Measurements from ENCODE around the gene PARP4. TPM values are rescaled to one million over a fixed set of nuclear protein-coding genes. Genes with fewer than 3 reads are reported as not detected.
"Not testable (repeated sequence)": the region's sequence is repeated elsewhere in the genome, so short reads cannot be mapped to it uniquely, and the experiment has no call there.

PARP4 gene
- total RNA-seq, 3 donors from 2014 or later (not counting 1 experiment from before 2014, with no cell fraction given) = 83.5 to 90.1 (median 84.0) TPM

- H3K27ac Mint-ChIP-seq; DNase-seq; H3K27me3 ChIP-seq (ENCODE audit: control insufficient read depth, insufficient read depth, low read length); H3K4me3 ChIP-seq (ENCODE audit: low read length); H3K9me3 Mint-ChIP-seq; H3K4me1 Mint-ChIP-seq; H3K27me3 Mint-ChIP-seq (ENCODE audit: low read depth in 2 of 2); H3K9me3 ChIP-seq (ENCODE audit: control insufficient read depth, insufficient read depth, low read length); H3K4me1 ChIP-seq (ENCODE audit: control insufficient read depth, insufficient read depth, low read length); intact Hi-C loops (cut with micrococcal nuclease); H3K27ac ChIP-seq (ENCODE audit: low read length); H3K4me3 Mint-ChIP-seq; ATAC-seq: not testable (repeated sequence)
- H3K36me3 Mint-ChIP-seq = peaks cover 35% of the 10 kb centered on the region
- peaks cover 77% of the 10 kb centered on the region for H3K36me3 ChIP-seq (ENCODE audit: control insufficient read depth, insufficient read depth, low read length)
- 100% methylated on average over 3 of the region's 3 CpGs for WGBS (ENCODE audit: insufficient coverage)
Measured at GRCh38 chr13:24486017-24486657, 26.4 kb downstream of the PARP4 start.

- no peak overlapping the region for H3K4me3 Mint-ChIP-seq
- Histone ChIP-seq H3K36me3 (ENCODE audit: control insufficient read depth, insufficient read depth, low read length) (peaks cover 61% of the 10 kb centered on the region), H3K9me3 (ENCODE audit: control insufficient read depth, insufficient read depth, low read length) (no peaks in the 10 kb centered on the region), H3K27ac (ENCODE audit: low read length) (no peak overlapping the region), H3K4me3 (ENCODE audit: low read length) (no peak overlapping the region), H3K27me3 (ENCODE audit: control insufficient read depth, insufficient read depth, low read length) (no peaks in the 10 kb centered on the region), H3K4me1 (ENCODE audit: control insufficient read depth, insufficient read depth, low read length) (no peaks in the 10 kb centered on the region)
- peaks cover 5% of the 10 kb centered on the region in 2 donors for H3K4me1 Mint-ChIP-seq
- no peak for TF ChIP-seq CTCF (IDR thresholded peaks at IDR 0.05)
- no peak for ATAC-seq
- peak overlapping the region in 1 of 2 donors; percentile 47 for H3K27ac Mint-ChIP-seq
- H3K9me3 Mint-ChIP-seq = no peaks in the 10 kb centered on the region
- H3K36me3 Mint-ChIP-seq = peaks cover 24% of the 10 kb centered on the region
- no peaks in the 10 kb centered on the region for H3K27me3 Mint-ChIP-seq (ENCODE audit: low read depth in 2 of 2)
- intact Hi-C loops (cut with micrococcal nuclease) = no loop called here
- WGBS (ENCODE audit: insufficient coverage) = 96% methylated on average over 4 of the region's 5 CpGs
- no peak for DNase-seq
Measured at GRCh38 chr13:24473686-24474085, 38.9 kb downstream of the PARP4 start.

GRCh38 chr13:24472129-24472528 is 40.4 kb downstream of the PARP4 start:
- H3K4me3 Mint-ChIP-seq; H3K9me3 ChIP-seq (ENCODE audit: control insufficient read depth, insufficient read depth, low read length); intact Hi-C loops (cut with micrococcal nuclease); ATAC-seq; DNase-seq; H3K4me3 ChIP-seq (ENCODE audit: low read length); H3K4me1 Mint-ChIP-seq; H3K9me3 Mint-ChIP-seq; H3K27me3 ChIP-seq (ENCODE audit: control insufficient read depth, insufficient read depth, low read length); H3K27me3 Mint-ChIP-seq (ENCODE audit: low read depth in 2 of 2); H3K27ac ChIP-seq (ENCODE audit: low read length); H3K4me1 ChIP-seq (ENCODE audit: control insufficient read depth, insufficient read depth, low read length): not testable (repeated sequence)
- Mint-ChIP-seq H3K36me3 (peaks cover 24% of the 10 kb centered on the region), H3K27ac (peak overlapping the region in 1 of 2 donors; percentile 24)
- H3K36me3 ChIP-seq (ENCODE audit: control insufficient read depth, insufficient read depth, low read length) = peaks cover 55% of the 10 kb centered on the region
- 75% methylated on average over 4 of the region's 5 CpGs for WGBS (ENCODE audit: insufficient coverage)

GRCh38 chr13:24463078-24463477 is 49.5 kb downstream of the PARP4 start:
- Mint-ChIP-seq H3K27ac (peak overlapping the region; percentile 13 to 25), H3K4me1 (peaks cover 23 to 35% of the 10 kb centered on the region in 2 donors)
- no peak for ATAC-seq

More at GRCh38 chr13:24463078-24463477, 49.5 kb downstream of the PARP4 start:
- no peaks in the 10 kb centered on the region for H3K9me3 ChIP-seq (ENCODE audit: control insufficient read depth, insufficient read depth, low read length)
- no peak overlapping the region for H3K4me3 ChIP-seq (ENCODE audit: low read length)
- DNase-seq = no peak
- WGBS (ENCODE audit: insufficient coverage) = no CpG with 5 or more reads among the region's 2 CpGs
- intact Hi-C loops (cut with micrococcal nuclease) = no loop called here
- H3K27me3 Mint-ChIP-seq (ENCODE audit: low read depth in 2 of 2) = no peaks in the 10 kb centered on the region
- H3K36me3 ChIP-seq (ENCODE audit: control insufficient read depth, insufficient read depth, low read length) = peaks cover 43% of the 10 kb centered on the region
- H3K9me3 Mint-ChIP-seq = no peaks in the 10 kb centered on the region
- H3K27ac ChIP-seq (ENCODE audit: low read length) = no peak overlapping the region
- no peaks in the 10 kb centered on the region for H3K36me3 Mint-ChIP-seq
- no peaks in the 10 kb centered on the region for H3K27me3 ChIP-seq (ENCODE audit: control insufficient read depth, insufficient read depth, low read length)
- no peak for TF ChIP-seq CTCF (IDR thresholded peaks at IDR 0.05)
- no peaks in the 10 kb centered on the region for H3K4me1 ChIP-seq (ENCODE audit: control insufficient read depth, insufficient read depth, low read length)
- H3K4me3 Mint-ChIP-seq = no peak overlapping the region
